ENCODE measurements around the gene SCN9A. TPM values are rescaled to one million over a fixed set of nuclear protein-coding genes. Genes with fewer than 3 reads are reported as not detected.
"Not testable (repeated sequence)": the region's sequence is repeated elsewhere in the genome, so short reads cannot be mapped to it uniquely, and the experiment has no call there.

The SCN9A gene
- polyA plus RNA-seq, 1 donor from 2014 or later: 10.4 TPM

DNA sequence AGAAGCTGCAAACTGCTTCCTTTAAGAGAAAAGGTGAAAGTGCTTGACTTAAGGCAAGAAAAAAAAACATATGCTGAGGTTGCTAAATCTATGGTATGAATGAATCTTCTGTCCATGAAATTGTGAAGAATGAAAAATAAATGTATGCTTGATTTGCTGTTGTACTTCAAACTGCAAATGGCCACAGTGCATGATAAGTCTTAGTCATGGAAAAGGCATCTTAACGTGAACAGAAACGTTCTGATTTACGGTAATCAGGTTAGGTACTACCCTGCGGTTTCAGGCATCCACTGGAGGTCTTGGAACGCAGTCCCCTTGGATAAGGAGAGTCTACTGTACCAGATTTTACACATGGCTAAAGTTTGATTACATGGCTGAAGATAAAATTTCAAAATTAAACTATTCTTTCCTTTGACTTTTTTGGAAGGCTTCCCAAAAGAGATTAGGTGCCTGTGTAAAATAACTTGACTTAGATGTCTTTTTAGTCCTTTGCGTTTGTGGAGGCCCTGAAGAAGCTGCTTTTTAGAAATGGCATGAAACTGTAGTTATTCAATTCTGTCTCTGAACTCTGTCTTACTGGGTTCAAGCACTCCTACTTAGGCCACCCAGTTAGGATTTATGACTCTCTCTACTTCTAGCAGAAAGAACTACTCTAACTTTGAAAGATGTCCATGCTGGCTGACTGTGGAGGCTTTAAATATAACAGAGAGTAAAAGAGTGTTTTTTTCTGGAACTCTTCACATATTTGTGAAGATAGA, 35.9 kb upstream of the SCN9A start:
- TF ChIP-seq POLR2AphosphoS5 (IDR thresholded peaks at IDR 0.05): no peak
- TF ChIP-seq, protein P1, sequence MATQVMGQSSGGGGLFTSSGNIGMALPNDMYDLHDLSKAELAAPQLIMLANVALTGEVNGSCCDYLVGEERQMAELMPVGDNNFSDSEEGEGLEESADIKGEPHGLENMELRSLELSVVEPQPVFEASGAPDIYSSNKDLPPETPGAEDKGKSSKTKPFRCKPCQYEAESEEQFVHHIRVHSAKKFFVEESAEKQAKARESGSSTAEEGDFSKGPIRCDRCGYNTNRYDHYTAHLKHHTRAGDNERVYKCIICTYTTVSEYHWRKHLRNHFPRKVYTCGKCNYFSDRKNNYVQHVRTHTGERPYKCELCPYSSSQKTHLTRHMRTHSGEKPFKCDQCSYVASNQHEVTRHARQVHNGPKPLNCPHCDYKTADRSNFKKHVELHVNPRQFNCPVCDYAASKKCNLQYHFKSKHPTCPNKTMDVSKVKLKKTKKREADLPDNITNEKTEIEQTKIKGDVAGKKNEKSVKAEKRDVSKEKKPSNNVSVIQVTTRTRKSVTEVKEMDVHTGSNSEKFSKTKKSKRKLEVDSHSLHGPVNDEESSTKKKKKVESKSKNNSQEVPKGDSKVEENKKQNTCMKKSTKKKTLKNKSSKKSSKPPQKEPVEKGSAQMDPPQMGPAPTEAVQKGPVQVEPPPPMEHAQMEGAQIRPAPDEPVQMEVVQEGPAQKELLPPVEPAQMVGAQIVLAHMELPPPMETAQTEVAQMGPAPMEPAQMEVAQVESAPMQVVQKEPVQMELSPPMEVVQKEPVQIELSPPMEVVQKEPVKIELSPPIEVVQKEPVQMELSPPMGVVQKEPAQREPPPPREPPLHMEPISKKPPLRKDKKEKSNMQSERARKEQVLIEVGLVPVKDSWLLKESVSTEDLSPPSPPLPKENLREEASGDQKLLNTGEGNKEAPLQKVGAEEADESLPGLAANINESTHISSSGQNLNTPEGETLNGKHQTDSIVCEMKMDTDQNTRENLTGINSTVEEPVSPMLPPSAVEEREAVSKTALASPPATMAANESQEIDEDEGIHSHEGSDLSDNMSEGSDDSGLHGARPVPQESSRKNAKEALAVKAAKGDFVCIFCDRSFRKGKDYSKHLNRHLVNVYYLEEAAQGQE (IDR thresholded peaks at IDR 0.05; ENCODE audit: borderline replicate concordance): no peak
- TF ChIP-seq MXI1 (conservative IDR thresholded peaks at IDR 0.05; ENCODE audit: poor library complexity, severe bottlenecking): no peak
- TF ChIP-seq EP300 (conservative IDR thresholded peaks at IDR 0.05; ENCODE audit: poor library complexity, severe bottlenecking): no peak
- TF ChIP-seq, protein P2, sequence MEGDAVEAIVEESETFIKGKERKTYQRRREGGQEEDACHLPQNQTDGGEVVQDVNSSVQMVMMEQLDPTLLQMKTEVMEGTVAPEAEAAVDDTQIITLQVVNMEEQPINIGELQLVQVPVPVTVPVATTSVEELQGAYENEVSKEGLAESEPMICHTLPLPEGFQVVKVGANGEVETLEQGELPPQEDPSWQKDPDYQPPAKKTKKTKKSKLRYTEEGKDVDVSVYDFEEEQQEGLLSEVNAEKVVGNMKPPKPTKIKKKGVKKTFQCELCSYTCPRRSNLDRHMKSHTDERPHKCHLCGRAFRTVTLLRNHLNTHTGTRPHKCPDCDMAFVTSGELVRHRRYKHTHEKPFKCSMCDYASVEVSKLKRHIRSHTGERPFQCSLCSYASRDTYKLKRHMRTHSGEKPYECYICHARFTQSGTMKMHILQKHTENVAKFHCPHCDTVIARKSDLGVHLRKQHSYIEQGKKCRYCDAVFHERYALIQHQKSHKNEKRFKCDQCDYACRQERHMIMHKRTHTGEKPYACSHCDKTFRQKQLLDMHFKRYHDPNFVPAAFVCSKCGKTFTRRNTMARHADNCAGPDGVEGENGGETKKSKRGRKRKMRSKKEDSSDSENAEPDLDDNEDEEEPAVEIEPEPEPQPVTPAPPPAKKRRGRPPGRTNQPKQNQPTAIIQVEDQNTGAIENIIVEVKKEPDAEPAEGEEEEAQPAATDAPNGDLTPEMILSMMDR (IDR thresholded peaks at IDR 0.05; ENCODE audit: poor library complexity, severe bottlenecking): no peak
- no peak for TF ChIP-seq SMC3 (conservative IDR thresholded peaks at IDR 0.05; ENCODE audit: poor library complexity)
- no peak for TF ChIP-seq EZH2 (IDR thresholded peaks at IDR 0.05; ENCODE audit: borderline replicate concordance, insufficient read depth, low read length, poor library complexity, severe bottlenecking)

DNA sequence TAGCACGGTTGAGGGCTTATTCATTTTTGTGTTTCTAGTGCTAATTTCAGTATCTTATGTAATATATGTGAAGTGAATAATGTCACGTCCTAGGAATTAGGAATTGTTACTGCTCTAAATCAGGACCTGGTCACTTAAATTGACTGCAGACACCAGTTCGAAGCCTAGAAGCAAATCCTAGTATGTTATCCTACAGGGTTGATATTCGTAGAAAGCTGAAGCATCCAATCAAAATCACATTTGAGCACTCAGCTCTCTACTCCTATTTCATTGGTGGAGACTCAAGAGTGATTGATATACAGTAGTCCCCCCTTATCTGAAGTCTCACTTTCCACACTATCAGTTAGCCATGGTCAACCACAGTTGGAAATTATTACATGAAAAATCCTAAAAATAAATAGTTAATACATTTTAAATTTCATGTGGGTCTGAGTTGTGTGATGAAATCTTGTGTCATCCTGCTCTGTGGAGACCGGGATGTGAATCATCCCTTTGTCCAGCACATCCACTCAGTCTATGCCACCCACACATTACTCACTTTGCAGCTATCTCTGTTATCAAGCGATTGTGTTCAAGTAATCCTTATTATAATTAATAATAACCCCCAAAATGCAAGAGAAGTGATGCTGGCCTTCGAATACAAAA, 35.2 kb upstream of the SCN9A start:
- Histone ChIP-seq H3K4me3 (ENCODE audit: low read length) (no peak overlapping the region), H4K20me1 (ENCODE audit: insufficient read depth) (no peaks in the 10 kb centered on the region), H3K27me3 (ENCODE audit: insufficient read depth, low read depth, low read length) (no peaks in the 10 kb centered on the region), H3K9me2 (ENCODE audit: insufficient read depth, low read length) (no peaks in the 10 kb centered on the region), H2AFZ (ENCODE audit: low read depth, low read length) (no peak overlapping the region), H3K9me3 (ENCODE audit: low read length) (no peaks in the 10 kb centered on the region), H3K27ac (ENCODE audit: low read length) (no peak overlapping the region), H3K79me2 (replicated peaks; ENCODE audit: insufficient read depth, low read length) (no peaks in the 10 kb centered on the region), H3K36me3 (ENCODE audit: insufficient read depth, low read length) (no peaks in the 10 kb centered on the region), H3K9ac (ENCODE audit: low read length) (no peak overlapping the region), H3F3A (ENCODE audit: insufficient read depth, low read length, poor library complexity, severe bottlenecking) (no peaks in the 10 kb centered on the region), H3K4me2 (ENCODE audit: low read length) (no peak overlapping the region)
- TF ChIP-seq EZH2 (IDR thresholded peaks at IDR 0.05; ENCODE audit: borderline replicate concordance, insufficient read depth, low read length, poor library complexity, severe bottlenecking) (no peak), SMC3 (conservative IDR thresholded peaks at IDR 0.05; ENCODE audit: poor library complexity) (no peak)
- TF ChIP-seq, protein P1 (IDR thresholded peaks at IDR 0.05; ENCODE audit: borderline replicate concordance): no peak

More for the DNA sequence above, 35.9 kb upstream of the SCN9A start:
- no peaks in the 10 kb centered on the region for H3K36me3 ChIP-seq (ENCODE audit: insufficient read depth, low read length)
- no peak overlapping the region for H3K27ac ChIP-seq (ENCODE audit: low read length)
- H3K27me3 ChIP-seq (ENCODE audit: insufficient read depth, low read depth, low read length): no peaks in the 10 kb centered on the region
- H3K9me2 ChIP-seq (ENCODE audit: insufficient read depth, low read length): no peaks in the 10 kb centered on the region
- no peak overlapping the region for H3K4me3 ChIP-seq (ENCODE audit: low read length)
- no peaks in the 10 kb centered on the region for H4K20me1 ChIP-seq (ENCODE audit: insufficient read depth)
- no peaks in the 10 kb centered on the region for H3K79me2 ChIP-seq (replicated peaks; ENCODE audit: insufficient read depth, low read length)
- no peak overlapping the region for H2AFZ ChIP-seq (ENCODE audit: low read depth, low read length)
- H3F3A ChIP-seq (ENCODE audit: insufficient read depth, low read length, poor library complexity, severe bottlenecking): no peaks in the 10 kb centered on the region
- H3K4me2 ChIP-seq (ENCODE audit: low read length): no peak overlapping the region
- no peak overlapping the region for H3K9ac ChIP-seq (ENCODE audit: low read length)
- H3K9me3 ChIP-seq (ENCODE audit: low read length): no peaks in the 10 kb centered on the region

DNA sequence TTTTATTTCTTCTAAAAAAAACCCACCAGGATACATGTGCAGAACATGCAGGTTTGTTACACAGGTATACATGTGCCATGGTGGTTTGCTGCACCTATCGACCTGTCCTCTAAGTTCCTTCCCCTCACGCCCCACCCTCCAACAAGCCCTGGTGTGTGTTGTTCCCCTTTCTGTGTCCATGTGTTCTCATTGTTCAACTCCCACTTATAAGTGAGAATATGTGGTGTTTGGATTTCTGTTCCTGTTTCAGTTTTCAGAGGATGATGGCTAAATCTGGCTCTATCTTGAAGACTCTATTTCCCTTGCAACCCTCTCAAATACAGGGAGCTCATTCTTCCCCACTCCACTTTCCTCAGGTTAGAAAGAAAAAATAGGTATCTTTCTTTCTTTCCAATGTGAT, 32.0 kb upstream of the SCN9A start:
- H4K20me1 ChIP-seq (ENCODE audit: insufficient read depth); H3F3A ChIP-seq (ENCODE audit: insufficient read depth, low read length, poor library complexity, severe bottlenecking); H3K9me3 ChIP-seq (ENCODE audit: low read length); H3K27me3 ChIP-seq (ENCODE audit: insufficient read depth, low read depth, low read length); H3K79me2 ChIP-seq (replicated peaks; ENCODE audit: insufficient read depth, low read length); H3K36me3 ChIP-seq (ENCODE audit: insufficient read depth, low read length); H3K4me3 ChIP-seq (ENCODE audit: low read length); H3K9me2 ChIP-seq (ENCODE audit: insufficient read depth, low read length); H3K4me2 ChIP-seq (ENCODE audit: low read length); H2AFZ ChIP-seq (ENCODE audit: low read depth, low read length); H3K27ac ChIP-seq (ENCODE audit: low read length); H3K9ac ChIP-seq (ENCODE audit: low read length): not testable (repeated sequence)
